Skeletal muscle cell (primary cell): ENCODE measurements around the gene OGFOD3.

Experiments used
- DNase-seq: peaks from one replicate; pipeline ENCODE4 v3.0.0-alpha.2; 2010; ENCODE audit warnings: low read depth
- H3K4me3 ChIP-seq: 2 replicates; pipeline ENCODE4 v1.5.1; 2011; ENCODE audit warnings: low read depth, mild to moderate bottlenecking, control low read depth, low read length, moderate library complexity

OGFOD3 gene

GRCh38 chr17:82449131-82449882 is 30.9 kb upstream of the OGFOD3 start:
- peak overlapping the region; percentile 94 for H3K4me3 ChIP-seq
- DNase-seq = no peak

GRCh38 chr17:82447876-82448275 is 29.5 kb upstream of the OGFOD3 start:
- no peak overlapping the region for H3K4me3 ChIP-seq
- DNase-seq = no peak

GRCh38 chr17:82446649-82447048 is 28.3 kb upstream of the OGFOD3 start:
- H3K4me3 ChIP-seq = no peak overlapping the region
- DNase-seq = no peak

GRCh38 chr17:82446124-82446523 is 27.7 kb upstream of the OGFOD3 start:
- no peak overlapping the region for H3K4me3 ChIP-seq
- no peak for DNase-seq

GRCh38 chr17:82445542-82445941 is 27.2 kb upstream of the OGFOD3 start:
- H3K4me3 ChIP-seq = no peak overlapping the region

GRCh38 chr17:82444941-82445521 is 26.6 kb upstream of the OGFOD3 start:
- no peak overlapping the region for H3K4me3 ChIP-seq

More at GRCh38 chr17:82445542-82445941, 27.2 kb upstream of the OGFOD3 start:
- DNase-seq = no peak

GRCh38 chr17:82444284-82444893 is 26.0 kb upstream of the OGFOD3 start:
- DNase-seq = no peak
- no peak overlapping the region for H3K4me3 ChIP-seq

More at GRCh38 chr17:82444941-82445521, 26.6 kb upstream of the OGFOD3 start:
- DNase-seq = no peak

GRCh38 chr17:82443465-82444283 is 25.3 kb upstream of the OGFOD3 start:
- H3K4me3 ChIP-seq = no peak overlapping the region
- DNase-seq = no peak

- DNase-seq = no peak
- H3K4me3 ChIP-seq = no peak overlapping the region
Observed at GRCh38 chr17:82442643-82443464, 24.5 kb upstream of the OGFOD3 start.

GRCh38 chr17:82441691-82442487 is 23.5 kb upstream of the OGFOD3 start:
- no peak for DNase-seq
- H3K4me3 ChIP-seq = no peak overlapping the region

- H3K4me3 ChIP-seq = no peak overlapping the region
- no peak for DNase-seq
Observed at GRCh38 chr17:82440991-82441627, 22.7 kb upstream of the OGFOD3 start.

GRCh38 chr17:82440469-82440981 is 22.1 kb upstream of the OGFOD3 start:
- H3K4me3 ChIP-seq = no peak overlapping the region
- DNase-seq = no peak

GRCh38 chr17:82439829-82440365 is 21.5 kb upstream of the OGFOD3 start:
- no peak overlapping the region for H3K4me3 ChIP-seq
- no peak for DNase-seq

- H3K4me3 ChIP-seq = no peak overlapping the region
- DNase-seq = no peak
Observed at GRCh38 chr17:82439194-82439828, 20.9 kb upstream of the OGFOD3 start.

- no peak overlapping the region for H3K4me3 ChIP-seq
- no peak for DNase-seq
Observed at GRCh38 chr17:82438401-82439193, 20.2 kb upstream of the OGFOD3 start.

GRCh38 chr17:82437325-82437668 is 18.9 kb upstream of the OGFOD3 start:
- no peak for DNase-seq
- H3K4me3 ChIP-seq = no peak overlapping the region
